PC-9 (cell line): ENCODE data around the gene NADK2. TPM values are rescaled to one million over a fixed set of nuclear protein-coding genes. Genes with fewer than 3 reads are reported as not detected.

Experiments
- BruUV-seq: library from RNA; stranded (reverse); fragments of 400-500 nt; replicated peaks from 2 replicates; lab custom pipeline; 2021; lab: Mats Ljungman, UMichigan
- CTCF ChIA-PET: fragments of 300-600 bp; sonication (Branson Sonifier 250); formaldehyde crosslinking; loops from one replicate; lab custom pipeline; 2022; ENCODE audit warnings: antibody characterized with exemption; lab: Charles Lee
- POLR2A ChIA-PET: fragments of 300-600 bp; sonication (Branson Sonifier 250); formaldehyde crosslinking; loops from one replicate; lab custom pipeline; 2022; ENCODE audit warnings: antibody characterized with exemption; ENCODE audit not compliant: unreplicated experiment; lab: Charles Lee
- DNase-seq, 2 experiments: peaks; one replicate each; pipeline versions ENCODE4 v3.0.0 to v3.0.0-alpha.2; 2015 to 2022; ENCODE audit warnings: mixed read lengths in 1 of 2
- H2AFZ ChIP-seq: fragments of 200-600 bp; sonication (generic); 2 replicates; pipeline ENCODE4 v1.8.1; 2017; ENCODE audit warnings: antibody characterized with exemption
- H3F3A ChIP-seq: fragments of 200-600 bp; sonication (generic); 2 replicates; pipeline ENCODE4 v1.8.1; 2017; ENCODE audit warnings: antibody characterized with exemption, mild to moderate bottlenecking, low read depth; ENCODE audit not compliant: insufficient read depth
- H3K27ac ChIP-seq: fragments of 200-600 bp; sonication (generic); 2 replicates; pipeline ENCODE4 v1.6.1; 2016; ENCODE audit warnings: mixed run types
- H3K27me3 ChIP-seq: fragments of 200-600 bp; sonication (generic); 2 replicates; pipeline ENCODE4 v1.6.1; 2016; ENCODE audit warnings: low read depth, mixed run types; ENCODE audit not compliant: insufficient read depth
- H3K36me3 ChIP-seq: fragments of 200-600 bp; sonication (generic); 2 replicates; pipeline ENCODE4 v1.6.1; 2016; ENCODE audit warnings: low read depth, mixed run types
- H3K4me1 ChIP-seq: fragments of 200-600 bp; sonication (generic); replicated peaks from 2 replicates; pipeline ENCODE4 v1.6.1; 2016; ENCODE audit warnings: mixed run types; ENCODE audit not compliant: insufficient read depth
- H3K4me2 ChIP-seq: fragments of 200-600 bp; sonication (generic); 2 replicates; pipeline ENCODE4 v1.6.1; 2017; ENCODE audit warnings: mixed run types
- H3K4me3 ChIP-seq: fragments of 200-600 bp; sonication (generic); 2 replicates; pipeline ENCODE4 v1.6.1; 2016; ENCODE audit warnings: mixed run types
- H3K79me2 ChIP-seq: fragments of 200-600 bp; sonication (generic); 2 replicates; pipeline ENCODE4 v1.6.1; 2017; ENCODE audit warnings: low read depth, mixed run types
- H3K9me2 ChIP-seq: fragments of 200-600 bp; sonication (generic); 2 replicates; pipeline ENCODE4 v1.8.1; 2017; ENCODE audit warnings: mild to moderate bottlenecking; ENCODE audit not compliant: insufficient read depth
- H3K9me3 ChIP-seq: fragments of 200-600 bp; sonication (generic); 2 replicates; pipeline ENCODE4 v1.8.1; 2016; ENCODE audit warnings: low read depth; ENCODE audit not compliant: insufficient read depth
- H4K20me1 ChIP-seq: fragments of 200-600 bp; sonication (generic); 2 replicates; pipeline ENCODE4 v1.8.1; 2017; ENCODE audit not compliant: insufficient read depth
- EZH2 ChIP-seq: fragments of 200-600 bp; sonication (generic); IDR thresholded peaks from 2 replicates; pipeline ENCODE4 v1.8.0; 2017; ENCODE audit warnings: antibody characterized with exemption, low read depth
- intact Hi-C: fragments of 100-400 bp; cut with micrococcal nuclease; formaldehyde crosslinking; loops from one replicate; pipeline ENCODE4 v1.10.0; 2022; ENCODE audit not compliant: unreplicated experiment
- total RNA-seq: library from RNA; stranded (reverse); gene quantifications from 2 replicates; pipeline ENCODE4 v1.2.3, GENCODE V29; 2021
- TF ChIP-seq, protein P1 (sequence below): fragments of 200-600 bp; sonication (generic); conservative IDR thresholded peaks from 2 replicates; pipeline ENCODE4 v1.6.1; 2017; ENCODE audit warnings: mixed run types, antibody characterized with exemption, mild to moderate bottlenecking, moderate library complexity

NADK2 gene
- total RNA-seq, 1 experiment from 2014 or later, result 43.7 TPM

DNA sequence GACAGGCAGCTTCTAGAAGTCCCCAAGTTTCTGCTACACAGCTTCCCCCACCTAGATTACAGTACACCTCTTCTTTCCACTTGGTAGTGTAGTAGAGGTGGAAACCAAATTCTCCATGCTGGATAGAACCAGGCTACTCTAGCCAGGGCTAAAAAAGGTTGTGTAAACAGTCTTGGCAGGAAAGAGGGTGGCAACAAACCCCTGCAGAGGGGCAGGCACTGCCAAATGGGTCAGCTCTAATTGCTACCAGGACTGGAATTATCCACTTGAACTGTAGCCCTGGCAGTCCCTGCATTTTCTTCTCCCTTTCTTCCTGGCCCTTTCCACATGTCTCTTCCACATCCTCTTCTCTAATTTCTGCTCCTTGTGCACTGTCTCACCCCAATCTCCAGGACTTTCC lies 35.1 kb upstream of the NADK2 start:
- Histone ChIP-seq H3K9me2 (no peaks in the 10 kb centered on the region), H3K79me2 (no peaks in the 10 kb centered on the region), H3K4me3 (no peak overlapping the region), H3K4me1 (no peaks in the 10 kb centered on the region), H3K27me3 (no peaks in the 10 kb centered on the region), H3K9me3 (no peaks in the 10 kb centered on the region), H3K27ac (no peak overlapping the region), H4K20me1 (no peaks in the 10 kb centered on the region), H3F3A (no peaks in the 10 kb centered on the region), H3K36me3 (no peaks in the 10 kb centered on the region), H2AFZ (no peak overlapping the region), H3K4me2 (no peak overlapping the region)
- TF ChIP-seq, protein P1, sequence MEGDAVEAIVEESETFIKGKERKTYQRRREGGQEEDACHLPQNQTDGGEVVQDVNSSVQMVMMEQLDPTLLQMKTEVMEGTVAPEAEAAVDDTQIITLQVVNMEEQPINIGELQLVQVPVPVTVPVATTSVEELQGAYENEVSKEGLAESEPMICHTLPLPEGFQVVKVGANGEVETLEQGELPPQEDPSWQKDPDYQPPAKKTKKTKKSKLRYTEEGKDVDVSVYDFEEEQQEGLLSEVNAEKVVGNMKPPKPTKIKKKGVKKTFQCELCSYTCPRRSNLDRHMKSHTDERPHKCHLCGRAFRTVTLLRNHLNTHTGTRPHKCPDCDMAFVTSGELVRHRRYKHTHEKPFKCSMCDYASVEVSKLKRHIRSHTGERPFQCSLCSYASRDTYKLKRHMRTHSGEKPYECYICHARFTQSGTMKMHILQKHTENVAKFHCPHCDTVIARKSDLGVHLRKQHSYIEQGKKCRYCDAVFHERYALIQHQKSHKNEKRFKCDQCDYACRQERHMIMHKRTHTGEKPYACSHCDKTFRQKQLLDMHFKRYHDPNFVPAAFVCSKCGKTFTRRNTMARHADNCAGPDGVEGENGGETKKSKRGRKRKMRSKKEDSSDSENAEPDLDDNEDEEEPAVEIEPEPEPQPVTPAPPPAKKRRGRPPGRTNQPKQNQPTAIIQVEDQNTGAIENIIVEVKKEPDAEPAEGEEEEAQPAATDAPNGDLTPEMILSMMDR, result no peak
- no peak for TF ChIP-seq EZH2
- DNase-seq, result no peak
- intact Hi-C loops, result no loop called here
- no TSS peak for BruUV-seq
- CTCF ChIA-PET, result no interaction called here
- POLR2A ChIA-PET, result no interaction called here

DNA sequence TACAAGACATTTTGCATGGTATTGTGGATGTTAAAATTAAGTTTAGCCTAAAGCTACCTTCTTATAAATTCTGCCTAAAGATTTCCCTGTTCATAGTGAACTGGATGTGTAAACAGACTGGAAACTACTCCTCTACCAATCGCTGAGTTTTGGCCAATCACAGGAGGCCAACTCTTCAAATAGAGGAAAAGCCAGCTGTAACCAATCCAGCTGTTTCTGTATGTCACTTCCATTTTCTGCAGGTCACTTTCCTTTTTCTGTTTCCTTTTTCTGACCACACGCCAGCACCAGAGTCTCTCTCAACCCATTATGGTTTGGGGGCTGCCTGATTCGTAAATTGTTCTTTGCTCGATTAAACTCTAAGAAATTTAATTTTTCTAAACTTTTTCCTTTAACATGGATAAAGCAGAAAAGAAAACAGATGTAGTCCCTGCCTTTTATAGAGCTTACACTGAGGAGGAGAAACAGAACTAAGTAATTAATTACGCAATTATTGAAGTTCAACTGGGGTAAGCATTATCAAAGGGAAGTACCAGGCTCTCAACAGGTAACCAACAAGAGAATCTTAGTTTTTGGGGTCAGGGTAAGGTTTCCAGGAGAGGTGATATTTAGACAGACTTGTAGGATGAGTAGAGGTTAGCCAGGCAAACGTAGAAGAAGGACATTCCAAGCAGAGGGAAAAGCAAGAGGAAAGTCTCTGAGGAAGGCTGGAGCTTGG lies 32.2 kb upstream of the NADK2 start:
- Histone ChIP-seq H3K4me2 (no peak overlapping the region), H3K4me1 (no peaks in the 10 kb centered on the region), H3K36me3 (no peaks in the 10 kb centered on the region), H3K9me2 (no peaks in the 10 kb centered on the region), H3F3A (no peaks in the 10 kb centered on the region), H3K79me2 (no peaks in the 10 kb centered on the region), H3K9me3 (no peaks in the 10 kb centered on the region), H2AFZ (no peak overlapping the region), H3K27me3 (no peaks in the 10 kb centered on the region), H3K4me3 (no peak overlapping the region), H4K20me1 (no peaks in the 10 kb centered on the region), H3K27ac (no peak overlapping the region)
- ChIA-PET POLR2A (no interaction called here), CTCF (no interaction called here)
- DNase-seq, result no peak
- BruUV-seq, result no TSS peak
- intact Hi-C loops, result no loop called here
- no peak for TF ChIP-seq EZH2
- TF ChIP-seq, protein P1, result no peak

DNA sequence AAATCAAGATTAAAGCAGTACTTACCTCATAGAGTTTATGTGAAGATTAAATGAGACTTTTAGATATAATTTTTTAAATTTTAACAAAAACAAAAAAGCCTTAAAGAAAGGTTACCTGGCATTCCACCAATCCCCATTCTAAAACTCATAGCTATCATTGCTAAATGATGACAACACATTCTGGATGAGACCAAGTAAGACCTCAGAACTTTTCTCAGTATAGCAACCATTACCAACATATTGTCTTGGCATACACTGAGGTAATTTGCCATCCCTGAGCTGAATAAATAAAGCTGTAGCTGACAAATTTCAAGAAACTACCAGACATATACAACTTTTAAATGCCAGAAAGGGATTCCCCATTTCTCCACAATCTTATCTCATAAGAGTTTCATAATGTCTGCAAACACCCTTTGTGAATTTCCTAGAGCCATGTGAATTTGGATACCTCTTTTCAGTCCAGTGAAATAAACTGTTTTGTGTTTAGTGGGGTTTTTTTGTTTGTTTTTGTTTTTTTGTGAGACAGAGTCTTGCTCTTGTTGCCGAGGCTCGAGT lies 30.5 kb upstream of the NADK2 start:
- H3F3A ChIP-seq, result no peaks in the 10 kb centered on the region
- H3K36me3 ChIP-seq, result no peaks in the 10 kb centered on the region
- H4K20me1 ChIP-seq, result no peaks in the 10 kb centered on the region
- no peak overlapping the region for H3K4me2 ChIP-seq
- ChIA-PET POLR2A (no interaction called here), CTCF (no interaction called here)
- intact Hi-C loops, result no loop called here
- no TSS peak for BruUV-seq
- H3K27me3 ChIP-seq, result no peaks in the 10 kb centered on the region
- no peak overlapping the region for H3K4me3 ChIP-seq
- no peak overlapping the region for H2AFZ ChIP-seq
- no peak for DNase-seq
- H3K79me2 ChIP-seq, result no peaks in the 10 kb centered on the region
- no peaks in the 10 kb centered on the region for H3K4me1 ChIP-seq
- no peaks in the 10 kb centered on the region for H3K9me2 ChIP-seq
- no peak for TF ChIP-seq EZH2
- TF ChIP-seq, protein P1, result no peak
- no peak overlapping the region for H3K27ac ChIP-seq
- no peaks in the 10 kb centered on the region for H3K9me3 ChIP-seq
